Naive thymus-derived CD4-positive, alpha-beta T cell (primary cell): ENCODE results near the gene ZNF880. TPM values are rescaled to one million over a fixed set of nuclear protein-coding genes. Genes with fewer than 3 reads are reported as not detected.

Experiments
- ATAC-seq: fragments of 150-1000 bp; cut with Tn5 transposase; 2 replicates; pipeline ENCODE4 v1.10.0; 2021; ENCODE audit warnings: mild to moderate bottlenecking, moderate library complexity
- CTCF ChIA-PET: fragments of 350-600 bp; sonication (Branson Sonifier 250); formaldehyde crosslinking; loops from one replicate; lab custom pipeline; 2021; ENCODE audit warnings: antibody characterized with exemption; lab: Charles Lee
- POLR2A ChIA-PET: fragments of 350-600 bp; sonication (Branson Sonifier 250); formaldehyde crosslinking; loops from one replicate; lab custom pipeline; 2021; ENCODE audit warnings: antibody characterized with exemption, inconsistent platforms; lab: Charles Lee
- DNase-seq, 9 donors: peaks; one replicate each; pipeline versions ENCODE4 v3.0.0 to v3.0.0-alpha.2; 2020 to 2022; ENCODE audit warnings: mixed read lengths in 1 of 9
- H3K27ac ChIP-seq: one replicate; pipeline ENCODE4 v1.7.0; 2013; ENCODE audit warnings: mild to moderate bottlenecking, low read depth, low read length, moderate library complexity
- H3K27me3 ChIP-seq, 2 donors: one replicate each; pipeline ENCODE4 v1.7.0; 2013; ENCODE audit warnings: low read length in 2 of 2, mild to moderate bottlenecking in 2 of 2, moderate library complexity in 2 of 2; ENCODE audit not compliant: control insufficient read depth in 2 of 2, insufficient read depth in 2 of 2
- H3K36me3 ChIP-seq, 3 experiments: 1 replicate in 2 of 3; 2 replicates in 1 of 3; pipeline ENCODE4 v1.7.0; 2013; ENCODE audit warnings: low read length in 3 of 3, mild to moderate bottlenecking in 3 of 3, moderate library complexity in 1 of 3; ENCODE audit not compliant: insufficient read depth in 3 of 3, control insufficient read depth in 2 of 3
- H3K4me1 ChIP-seq, 2 donors: one replicate each; pipeline ENCODE4 v1.7.0; 2013; ENCODE audit warnings: low read length in 2 of 2, mild to moderate bottlenecking in 2 of 2, moderate library complexity in 1 of 2; ENCODE audit not compliant: control insufficient read depth in 2 of 2, insufficient read depth in 2 of 2
- H3K4me3 ChIP-seq: 2 replicates; pipeline ENCODE4 v1.7.0; 2013; ENCODE audit warnings: mild to moderate bottlenecking, low read length
- H3K9me3 ChIP-seq, 3 experiments: 1 replicate in 2 of 3; 2 replicates in 1 of 3; pipeline ENCODE4 v1.7.0; 2013; ENCODE audit warnings: low read length in 3 of 3; ENCODE audit not compliant: control insufficient read depth in 2 of 3
- H3K27ac Mint-ChIP-seq, 9 donors: one replicate each; pipeline ENCODE4 v1.8.0; 2020 to 2022; ENCODE audit warnings: mixed read lengths in 9 of 9, mild to moderate bottlenecking in 8 of 9, moderate library complexity in 5 of 9, inconsistent platforms in 2 of 9
- H3K27me3 Mint-ChIP-seq, 5 donors: one replicate each; pipeline ENCODE4 v1.8.0; 2021 to 2022; ENCODE audit warnings: mixed read lengths in 5 of 5, mild to moderate bottlenecking in 1 of 5
- H3K36me3 Mint-ChIP-seq, 5 donors: one replicate each; pipeline ENCODE4 v1.8.0; 2020 to 2022; ENCODE audit warnings: mixed read lengths in 5 of 5, mild to moderate bottlenecking in 3 of 5, inconsistent platforms in 1 of 5
- H3K4me1 Mint-ChIP-seq, 7 donors: one replicate each; pipeline ENCODE4 v1.8.0; 2020 to 2022; ENCODE audit warnings: mixed read lengths in 7 of 7, mild to moderate bottlenecking in 3 of 7, inconsistent platforms in 1 of 7
- H3K4me3 Mint-ChIP-seq, 10 donors: one replicate each; pipeline ENCODE4 v1.8.0; 2020 to 2022; ENCODE audit warnings: mild to moderate bottlenecking in 10 of 10, mixed read lengths in 10 of 10, moderate library complexity in 6 of 10, inconsistent platforms in 2 of 10
- H3K9me3 Mint-ChIP-seq, 11 donors: one replicate each; pipeline ENCODE4 v1.8.0; 2020 to 2022; ENCODE audit warnings: mixed read lengths in 11 of 11, mild to moderate bottlenecking in 4 of 11, inconsistent platforms in 1 of 11, moderate library complexity in 1 of 11
- intact Hi-C, 2 donors: fragments of 100-400 bp; cut with micrococcal nuclease; formaldehyde crosslinking; loops; one replicate each; pipeline ENCODE4 v1.15.1; 2023
- polyA plus RNA-seq, 2 donors: library from polyadenylated mRNA; unstranded; fragments of 300-500 nt; fragmentation: Illumina TruSeq; gene quantifications; one replicate each; pipeline ENCODE4 v1.2.3, GENCODE V29; 2021
- total RNA-seq, 6 experiments: library from RNA in 5 of 6; stranded (reverse) in 5 of 6; gene quantifications; 1 replicate in 5 of 6; 2 replicates in 1 of 6; pipeline ENCODE4 v1.2.3 and lab custom pipeline; 2021 to 2026

The ZNF880 gene
- total and polyA plus RNA-seq, 7 experiments from 2014 or later, result 10.3 to 43.9 (median 32.0) TPM

DNA sequence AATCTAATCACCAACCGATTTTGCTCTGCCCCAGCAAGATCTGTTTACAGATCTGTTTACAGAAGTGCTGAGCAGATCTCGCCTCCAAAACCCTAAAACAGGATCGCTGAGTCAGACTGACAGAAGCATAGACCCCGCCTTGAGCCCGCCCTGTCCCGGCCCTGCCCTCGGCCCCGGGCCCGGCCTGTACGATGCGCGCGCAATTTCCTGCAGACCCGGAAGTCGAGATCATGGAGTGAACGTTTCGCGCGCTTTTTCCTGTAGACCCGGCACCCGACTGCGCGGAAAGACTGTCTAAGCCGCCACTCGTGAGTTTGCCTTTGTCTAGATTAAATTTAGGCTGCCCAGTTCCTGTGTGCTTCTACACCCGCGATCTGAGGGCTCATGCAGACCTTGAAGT, 59.2 kb downstream of the ZNF880 start, which contains the start of gene ZNF534:
Gene ZNF534, plus strand, starts transcription at position 212 of the 400 bp plus-strand sequence. CDS start 2,327 bp downstream, outside the sequence.
- peaks cover 0 to 26% (median 15%) of the 10 kb centered on the region in 5 donors for H3K36me3 Mint-ChIP-seq
- CTCF ChIA-PET, result no interaction called here
- H3K4me1 ChIP-seq, result no peaks in the 10 kb centered on the region
- no peaks in the 10 kb centered on the region for H3K27me3 ChIP-seq
- no peaks in the 10 kb centered on the region for H3K27me3 Mint-ChIP-seq
- intact Hi-C loops, result no loop called here
- peak within 1 kb of the TSS in 1 of 10 donors; percentile 45 for H3K4me3 Mint-ChIP-seq
- DNase-seq, result no peak
- H3K9me3 Mint-ChIP-seq, result peaks cover 3 to 99% (median 59%) of the 10 kb centered on the region in 11 donors
- peak within 1 kb of the TSS in 1 of 9 donors; percentile 10 for H3K27ac Mint-ChIP-seq
- no peaks in the 10 kb centered on the region for H3K4me1 Mint-ChIP-seq
- no peak within 1 kb of the TSS for H3K27ac ChIP-seq
- H3K36me3 ChIP-seq, result no peaks in the 10 kb centered on the region
- H3K9me3 ChIP-seq, result peaks cover 0 to 67% (median 0%) of the 10 kb centered on the region in 3 experiments
- H3K4me3 ChIP-seq, result no peak within 1 kb of the TSS
- POLR2A ChIA-PET, result interaction anchor here (0.7 kb wide), 1 partner anchor 301 kb away, joined by 8 read pairs; no protein-coding TSS in a partner anchor
- no peak for ATAC-seq

Other genes with a start within 250 kb of the ZNF880 start
- 10 to 100 TPM in 2 of 5 experiments, 1 to 10 TPM in 3; 2.8 to 18.5 (median 6.1) TPM for gene ZNF616, start 230.0 kb upstream of the ZNF880 start, total RNA-seq
- gene ZNF616, start 230.0 kb upstream of the ZNF880 start, polyA plus RNA-seq, result 10 to 100 TPM in 1 of 2 donors, 1 to 10 TPM in 1; 6.5 to 10.8 TPM
- gene ZNF836, start 198.3 kb upstream of the ZNF880 start, total RNA-seq, result 10 to 100 TPM; 20.1 to 57.5 (median 27.4) TPM
- 10 to 100 TPM; 10.2 to 21.2 TPM for gene ZNF836, start 198.3 kb upstream of the ZNF880 start, polyA plus RNA-seq
- gene PPP2R1A, start 179.9 kb upstream of the ZNF880 start, total RNA-seq, result 100 to 1,000 TPM; 156 to 215 (median 168) TPM
- gene PPP2R1A, start 179.9 kb upstream of the ZNF880 start, polyA plus RNA-seq, result 100 to 1,000 TPM; 148 to 165 TPM
- 10 to 100 TPM; 24.7 to 59.6 (median 41.4) TPM for gene ZNF766, start 100.3 kb upstream of the ZNF880 start, total RNA-seq
- 10 to 100 TPM; 65.0 to 79.3 TPM for gene ZNF766, start 100.3 kb upstream of the ZNF880 start, polyA plus RNA-seq
- gene ZNF480, start 72.8 kb upstream of the ZNF880 start, total RNA-seq, result 10 to 100 TPM in 4 of 5 experiments, 1 to 10 TPM in 1; 8.5 to 28.9 (median 13.3) TPM
- 10 to 100 TPM; 20.8 to 29.0 TPM for gene ZNF480, start 72.8 kb upstream of the ZNF880 start, polyA plus RNA-seq
- 1 to 10 TPM in 2 of 5 experiments, under 1 TPM in 3; 0.42 to 4.3 (median 0.93) TPM for gene ZNF610, start 33.7 kb upstream of the ZNF880 start, total RNA-seq
- 1 to 10 TPM; 2.0 to 2.6 TPM for gene ZNF610, start 33.7 kb upstream of the ZNF880 start, polyA plus RNA-seq
- 10 to 100 TPM; 10.6 to 47.3 (median 23.0) TPM for gene ZNF528, start 27.9 kb downstream of the ZNF880 start, total RNA-seq
- 10 to 100 TPM in 1 of 2 donors, 1 to 10 TPM in 1; 6.1 to 11.6 TPM for gene ZNF528, start 27.9 kb downstream of the ZNF880 start, polyA plus RNA-seq
- under 1 TPM in 1 of 5 experiments, not detected in 4; 0.32 TPM for gene ZNF534, start 59.2 kb downstream of the ZNF880 start, total RNA-seq
- under 1 TPM; 0.24 to 0.26 TPM for gene ZNF534, start 59.2 kb downstream of the ZNF880 start, polyA plus RNA-seq
- gene ZNF578, start 83.6 kb downstream of the ZNF880 start, total RNA-seq, result 1 to 10 TPM in 4 of 5 experiments, under 1 TPM in 1; 0.75 to 3.9 (median 1.5) TPM
- 1 to 10 TPM; 3.0 to 4.4 TPM for gene ZNF578, start 83.6 kb downstream of the ZNF880 start, polyA plus RNA-seq
- gene ZNF808, start 157.7 kb downstream of the ZNF880 start, total RNA-seq, result 10 to 100 TPM; 17.7 to 52.4 (median 33.7) TPM
- 10 to 100 TPM in 1 of 2 donors, 1 to 10 TPM in 1; 5.8 to 16.5 TPM for gene ZNF808, start 157.7 kb downstream of the ZNF880 start, polyA plus RNA-seq
- gene ZNF701, start 200.4 kb downstream of the ZNF880 start, total RNA-seq, result 10 to 100 TPM; 11.7 to 43.3 (median 28.3) TPM
- 10 to 100 TPM; 12.3 to 20.7 TPM for gene ZNF701, start 200.4 kb downstream of the ZNF880 start, polyA plus RNA-seq